ENCODE results near the gene DHDDS.

DNA sequence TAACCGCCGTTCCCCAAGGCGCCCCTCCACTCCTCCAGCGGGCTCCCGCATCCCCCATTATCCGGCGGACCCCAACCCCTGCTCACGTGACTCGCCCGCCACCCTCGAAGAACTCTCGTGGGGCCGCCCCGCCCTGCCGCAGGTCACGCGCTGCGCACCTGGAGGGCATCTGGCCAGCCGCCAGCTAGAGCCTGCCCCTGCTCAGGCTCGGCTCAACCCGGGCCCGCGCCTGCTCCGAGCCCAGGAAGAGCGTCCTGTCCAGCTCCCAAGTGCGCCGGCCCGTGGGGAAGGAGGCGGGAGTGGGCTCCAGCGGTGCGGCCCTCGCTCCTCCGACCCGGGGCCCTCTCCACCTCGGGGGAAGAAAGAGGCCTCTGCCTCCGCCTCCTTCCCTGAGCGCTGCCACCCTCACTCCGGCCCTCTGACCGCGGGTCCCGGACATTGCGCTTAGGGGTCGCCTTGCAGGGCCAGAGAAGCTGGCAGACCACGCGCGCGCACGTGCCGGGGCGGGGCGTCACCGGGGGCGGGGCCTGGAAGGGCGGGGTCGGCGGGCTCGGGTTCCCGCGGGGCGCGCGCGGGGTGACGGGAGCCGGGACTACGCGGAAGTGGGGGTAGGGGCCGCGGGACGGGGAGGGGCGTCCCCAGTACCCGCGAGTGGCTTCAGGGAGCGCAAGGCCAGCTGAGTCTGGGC, 68.5 kb downstream of the DHDDS start:
- TF ChIP-seq, protein P1, sequence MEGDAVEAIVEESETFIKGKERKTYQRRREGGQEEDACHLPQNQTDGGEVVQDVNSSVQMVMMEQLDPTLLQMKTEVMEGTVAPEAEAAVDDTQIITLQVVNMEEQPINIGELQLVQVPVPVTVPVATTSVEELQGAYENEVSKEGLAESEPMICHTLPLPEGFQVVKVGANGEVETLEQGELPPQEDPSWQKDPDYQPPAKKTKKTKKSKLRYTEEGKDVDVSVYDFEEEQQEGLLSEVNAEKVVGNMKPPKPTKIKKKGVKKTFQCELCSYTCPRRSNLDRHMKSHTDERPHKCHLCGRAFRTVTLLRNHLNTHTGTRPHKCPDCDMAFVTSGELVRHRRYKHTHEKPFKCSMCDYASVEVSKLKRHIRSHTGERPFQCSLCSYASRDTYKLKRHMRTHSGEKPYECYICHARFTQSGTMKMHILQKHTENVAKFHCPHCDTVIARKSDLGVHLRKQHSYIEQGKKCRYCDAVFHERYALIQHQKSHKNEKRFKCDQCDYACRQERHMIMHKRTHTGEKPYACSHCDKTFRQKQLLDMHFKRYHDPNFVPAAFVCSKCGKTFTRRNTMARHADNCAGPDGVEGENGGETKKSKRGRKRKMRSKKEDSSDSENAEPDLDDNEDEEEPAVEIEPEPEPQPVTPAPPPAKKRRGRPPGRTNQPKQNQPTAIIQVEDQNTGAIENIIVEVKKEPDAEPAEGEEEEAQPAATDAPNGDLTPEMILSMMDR (IDR thresholded peaks at IDR 0.05): no peak
- peak in 1 of 3 donors; percentile 42 for TF ChIP-seq POLR2AphosphoS5 (IDR thresholded peaks at IDR 0.05)
